GM19238 (cell line): ENCODE data around the gene PLSCR1.

Source experiments
- DNase-seq: peaks from one replicate; pipeline ENCODE4 v3.0.0; 2011; ENCODE audit warnings: low spot score; ENCODE audit not compliant: insufficient read length

Gene PLSCR1, protein sequence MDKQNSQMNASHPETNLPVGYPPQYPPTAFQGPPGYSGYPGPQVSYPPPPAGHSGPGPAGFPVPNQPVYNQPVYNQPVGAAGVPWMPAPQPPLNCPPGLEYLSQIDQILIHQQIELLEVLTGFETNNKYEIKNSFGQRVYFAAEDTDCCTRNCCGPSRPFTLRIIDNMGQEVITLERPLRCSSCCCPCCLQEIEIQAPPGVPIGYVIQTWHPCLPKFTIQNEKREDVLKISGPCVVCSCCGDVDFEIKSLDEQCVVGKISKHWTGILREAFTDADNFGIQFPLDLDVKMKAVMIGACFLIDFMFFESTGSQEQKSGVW

GRCh38 chr3:146544002-146544928 lies at the start of gene PLSCR1:
PLSCR1 (minus strand) TSS chr3:146544607; CDS start chr3:146536552, 8,055 bp downstream.
- peak; percentile 62 for DNase-seq

- no peak for DNase-seq
These were observed 49.4 kb upstream of the PLSCR1 start for GRCh38 chr3:146593776-146594175.

GRCh38 chr3:146590521-146590920 lies 46.1 kb upstream of the PLSCR1 start:
- DNase-seq, result no peak

DNA sequence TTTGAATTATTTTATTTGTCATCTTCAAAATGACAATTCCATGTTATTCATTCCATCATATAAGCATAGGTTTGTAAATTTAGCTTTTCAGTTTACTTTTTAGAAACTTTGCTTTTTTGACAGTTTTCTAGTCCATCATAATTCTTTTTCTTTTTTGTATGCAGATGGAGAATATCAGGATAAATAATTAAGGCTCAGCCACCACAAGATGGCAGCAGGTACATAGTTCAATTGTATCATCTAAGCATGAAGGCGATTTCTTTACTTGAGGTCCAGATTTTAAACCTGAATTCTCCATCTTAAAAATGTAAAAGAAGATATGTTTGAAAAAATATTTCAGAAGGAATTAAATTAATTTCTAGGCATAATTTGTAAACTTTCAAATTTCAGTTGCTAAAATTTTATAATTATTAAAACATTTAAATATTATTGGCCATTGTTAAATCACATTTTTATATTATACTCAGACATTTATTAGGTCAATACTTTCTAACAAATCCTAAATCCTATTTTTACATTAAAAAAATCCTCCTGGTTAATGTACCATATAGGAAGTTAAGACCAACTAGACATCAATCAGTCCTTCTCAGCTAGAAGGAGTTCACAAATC lies 45.6 kb upstream of the PLSCR1 start:
- no peak for DNase-seq

DNA sequence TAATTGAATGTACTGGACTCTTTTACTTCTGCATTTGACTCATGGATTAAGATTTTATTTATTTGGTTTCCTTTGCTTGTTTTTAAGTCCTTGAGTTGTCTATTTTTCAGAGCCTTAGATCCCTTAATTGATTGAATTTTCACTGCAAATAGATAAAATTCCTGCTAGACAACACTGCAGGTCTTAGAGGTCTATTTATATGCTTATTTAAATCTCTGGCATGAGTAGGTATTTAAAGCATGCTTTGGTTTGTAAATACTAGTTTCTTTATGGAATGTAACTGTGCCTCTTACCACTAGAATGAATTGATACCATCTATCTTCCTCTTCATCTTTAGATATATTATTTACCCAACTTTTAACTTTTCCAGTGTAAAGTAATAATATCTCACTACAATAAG lies 40.7 kb upstream of the PLSCR1 start:
- DNase-seq, result no peak

DNA sequence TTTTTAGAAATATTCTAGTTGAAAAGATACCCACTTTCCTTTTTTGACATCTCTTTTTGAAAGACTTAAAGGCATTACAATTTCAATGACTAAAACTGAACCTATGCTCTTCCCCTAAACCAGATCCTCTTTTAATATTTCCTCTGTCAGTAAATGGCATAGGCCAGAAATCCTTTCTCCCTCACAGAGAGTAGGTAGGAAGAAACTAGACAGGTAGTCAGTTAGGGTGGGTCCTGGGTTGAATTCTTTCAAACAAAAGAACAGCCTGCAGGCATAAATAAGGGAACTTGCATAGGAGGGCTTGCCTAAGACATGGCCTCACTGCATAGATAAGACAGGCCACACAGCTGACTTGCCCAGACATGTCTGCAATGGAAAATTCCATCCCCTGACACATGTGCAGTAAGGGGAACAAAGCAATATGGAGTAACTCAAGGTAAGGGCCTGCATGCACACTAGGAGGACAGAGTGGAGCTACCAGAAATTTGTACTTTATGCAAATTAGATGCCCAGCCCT lies 37.6 kb upstream of the PLSCR1 start:
- no peak for DNase-seq

GRCh38 chr3:146581080-146581601 lies 36.7 kb upstream of the PLSCR1 start:
- DNase-seq, result no peak

- DNase-seq, result no peak
These were observed 33.3 kb upstream of the PLSCR1 start for GRCh38 chr3:146577662-146578061.

DNA sequence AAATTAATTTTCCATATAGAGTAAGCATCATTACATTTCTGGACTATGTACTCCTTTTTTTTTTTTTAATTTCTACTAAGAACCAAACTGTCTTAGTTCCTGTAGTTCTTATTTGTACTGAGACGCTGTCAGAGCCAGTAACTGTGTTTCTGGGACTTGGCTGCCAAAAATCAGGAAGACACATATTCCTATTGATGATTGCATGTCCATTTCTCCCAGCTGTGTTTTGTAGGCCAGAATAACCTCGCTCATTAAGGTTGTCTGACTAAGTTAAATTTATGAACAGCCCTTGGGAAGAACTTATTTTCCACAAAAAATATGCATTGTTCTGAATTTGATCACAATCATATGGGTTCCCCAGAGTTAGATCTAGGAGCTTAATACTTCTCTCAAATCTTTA lies 31.2 kb upstream of the PLSCR1 start:
- no peak for DNase-seq

GRCh38 chr3:146574173-146574572 lies 29.8 kb upstream of the PLSCR1 start:
- no peak for DNase-seq

DNA sequence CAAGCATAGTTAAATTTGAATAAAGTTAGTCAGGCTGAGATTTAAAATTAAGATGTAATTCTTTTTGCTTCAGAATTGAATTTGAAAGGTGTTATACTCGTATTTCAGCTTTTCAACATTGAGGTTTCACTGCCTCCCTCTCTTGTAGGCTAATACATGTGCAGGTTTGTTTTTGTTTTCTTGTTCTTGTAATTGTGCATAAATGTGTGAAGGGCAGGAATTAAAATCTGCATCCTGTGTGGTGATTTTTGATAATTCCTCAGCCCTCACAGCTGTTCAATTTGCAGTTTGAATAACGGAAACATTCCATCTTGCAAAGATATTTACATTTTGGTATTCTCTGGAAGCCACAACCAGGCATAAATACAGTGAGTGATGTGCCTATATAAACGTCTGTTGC lies 24.9 kb upstream of the PLSCR1 start:
- DNase-seq, result no peak

DNA sequence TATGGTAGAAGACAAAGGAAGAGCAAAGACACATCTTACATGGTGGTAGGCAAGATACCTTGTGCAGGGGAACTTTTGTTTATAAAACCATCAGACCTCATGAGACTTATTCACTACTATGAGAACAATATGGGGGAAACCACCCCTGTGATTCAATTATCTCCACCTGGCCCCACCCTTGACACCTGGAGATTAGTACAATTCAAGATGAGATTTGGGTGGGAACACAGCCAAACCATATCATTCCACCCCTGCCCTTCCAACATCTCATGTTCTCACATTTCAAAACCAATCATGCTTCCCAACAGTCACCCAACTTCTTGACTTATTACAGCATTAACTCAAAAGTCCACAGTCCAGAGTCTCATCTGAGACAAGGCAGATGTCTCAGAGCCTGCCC lies 21.7 kb upstream of the PLSCR1 start:
- no peak for DNase-seq

GRCh38 chr3:146561879-146562278 lies 17.5 kb upstream of the PLSCR1 start:
- DNase-seq, result no peak

GRCh38 chr3:146561463-146561862 lies 17.1 kb upstream of the PLSCR1 start:
- no peak for DNase-seq

- no peak for DNase-seq
These were observed 16.3 kb upstream of the PLSCR1 start for GRCh38 chr3:146560678-146561077.

DNA sequence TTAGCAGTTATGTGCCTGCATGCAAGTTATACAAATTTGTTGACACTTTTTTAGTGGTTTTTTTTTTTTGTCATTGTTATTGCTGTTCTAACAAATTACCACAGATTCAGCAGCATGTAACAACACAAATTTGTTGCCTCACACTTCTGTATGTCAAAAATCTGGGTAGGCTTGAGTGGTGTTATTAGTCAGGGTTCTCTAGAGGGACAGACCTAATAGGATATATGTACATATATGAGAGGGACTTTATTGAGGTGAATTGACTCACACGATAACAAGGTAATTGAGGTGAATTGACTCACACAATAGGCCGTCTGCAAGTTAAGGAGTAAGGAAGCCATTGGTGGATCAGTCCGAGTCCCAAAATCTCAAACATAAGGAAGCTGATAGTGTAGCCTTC lies 15.0 kb upstream of the PLSCR1 start:
- DNase-seq, result no peak

- DNase-seq, result no peak
These were observed 14.4 kb upstream of the PLSCR1 start for GRCh38 chr3:146558781-146559180.

- DNase-seq, result no peak
These were observed 13.3 kb upstream of the PLSCR1 start for GRCh38 chr3:146557745-146558144.

- DNase-seq, result no peak
These were observed 10.9 kb upstream of the PLSCR1 start for GRCh38 chr3:146555311-146555710.

- no peak for DNase-seq
These were observed 9.8 kb upstream of the PLSCR1 start for GRCh38 chr3:146554151-146554760.
